K562 (cell line): ENCODE measurements around the gene SORL1-AS1.

Source experiments
- ATAC-seq: fragments of 200-7000 bp; cut with Tn5 transposase; 3 replicates; pipeline ENCODE4 v1.9.1; 2020; ENCODE audit warnings: moderate library complexity
- BruUV-seq: library from RNA; stranded (reverse); fragments of 400-500 nt; replicated peaks from 2 replicates; lab custom pipeline; 2021; lab: Mats Ljungman, UMichigan
- CTCF ChIA-PET: fragments of 300-600 bp; formaldehyde crosslinking; extraction: SDS; loops from one replicate; lab custom pipeline; 2021; ENCODE audit warnings: low intra/inter-chr PET ratio; lab: Yijun Ruan, JAX
- POLR2A ChIA-PET: fragments of 300-600, 350-650 bp; sonication (Branson Sonifier 250); formaldehyde crosslinking; extraction: SDS; loops from one replicate; lab custom pipeline; 2021; ENCODE audit warnings: antibody characterized with exemption, inconsistent platforms; lab: Yijun Ruan, JAX
- DNase-seq, 4 experiments: peaks; one replicate each; pipeline versions ENCODE4 v3.0.0 to v3.0.0-alpha.2; 2011 to 2018; ENCODE audit warnings: low spot score in 3 of 4, mixed read lengths in 3 of 4; ENCODE audit errors: extremely low read depth in 1 of 4
- FAIRE-seq: peaks from 2 replicates; lab custom pipeline; 2011; peaks lifted over from hg19 to GRCh38; lab: Jason Lieb, UNC
- H2AFZ ChIP-seq: 2 replicates; pipeline ENCODE4 v1.6.0; 2011; ENCODE audit warnings: low read depth, low read length, control low read depth, inconsistent platforms
- H3K27ac ChIP-seq: fragments of 200-600 bp; 3 replicates; pipeline ENCODE4 v1.8.0; 2011; ENCODE audit warnings: low read depth, mild to moderate bottlenecking, control low read depth, inconsistent platforms, low read length, moderate library complexity, mixed read lengths; ENCODE audit errors: extremely low read depth
- H3K27me3 ChIP-seq, 2 experiments: fragments of 300-600 bp in 1 of 2; 2 replicates in 1 of 2; 3 replicates in 1 of 2; pipeline versions ENCODE4 v1.6.0 to v1.8.0; 2011; ENCODE audit warnings: inconsistent platforms in 2 of 2, low read length in 2 of 2, mild to moderate bottlenecking in 1 of 2, mixed read lengths in 1 of 2, moderate library complexity in 1 of 2; ENCODE audit not compliant: control insufficient read depth in 2 of 2, insufficient read depth in 2 of 2
- H3K36me3 ChIP-seq: fragments of 300-600 bp; 3 replicates; pipeline ENCODE4 v1.8.0; 2011; ENCODE audit warnings: mild to moderate bottlenecking, low read length, inconsistent platforms; ENCODE audit not compliant: control insufficient read depth, insufficient read depth
- H3K4me1 ChIP-seq, 2 experiments: fragments of 200-600 bp in 1 of 2; replicated peaks in 1 of 2; 2 replicates in 1 of 2; 3 replicates in 1 of 2; pipeline versions ENCODE4 v1.5.1 to v1.8.0; 2011; ENCODE audit warnings: inconsistent platforms in 2 of 2, low read length in 2 of 2, mild to moderate bottlenecking in 1 of 2, mixed read lengths in 1 of 2, moderate library complexity in 1 of 2; ENCODE audit not compliant: control insufficient read depth in 2 of 2, insufficient read depth in 2 of 2
- H3K4me2 ChIP-seq: 2 replicates; pipeline ENCODE4 v1.6.1; 2011; ENCODE audit warnings: low read length, control low read depth, inconsistent platforms, mixed read lengths; ENCODE audit not compliant: insufficient read depth
- H3K4me3 ChIP-seq: fragments of 200-600 bp; sonication (generic), shearing (Covaris generic); 2 replicates; pipeline ENCODE4 v1.5.1; 2016; ENCODE audit warnings: control low read depth, inconsistent platforms
- H3K79me2 ChIP-seq: fragments of 200-600 bp; 3 replicates; pipeline ENCODE4 v1.8.0; 2011; ENCODE audit warnings: low read length, inconsistent platforms; ENCODE audit not compliant: control insufficient read depth, insufficient read depth
- H3K9ac ChIP-seq, 2 experiments: 2 replicates each; pipeline versions ENCODE4 v1.6.0 to v1.6.1; 2011; ENCODE audit warnings: low read depth in 2 of 2, low read length in 2 of 2, control low read depth in 1 of 2, inconsistent platforms in 1 of 2, mild to moderate bottlenecking in 1 of 2, mixed read lengths in 1 of 2; ENCODE audit not compliant: insufficient read depth in 1 of 2
- H3K9me1 ChIP-seq: one replicate; pipeline ENCODE4 v1.6.0; 2011; ENCODE audit warnings: inconsistent platforms, mild to moderate bottlenecking, low read length, moderate library complexity; ENCODE audit not compliant: control insufficient read depth, insufficient read depth
- H3K9me3 ChIP-seq: replicated peaks from 2 replicates; pipeline ENCODE4 v1.5.1; 2011; ENCODE audit warnings: low read depth, low read length, inconsistent platforms; ENCODE audit not compliant: control insufficient read depth, insufficient read depth
- H4K20me1 ChIP-seq: replicated peaks from 2 replicates; pipeline ENCODE4 v1.6.1; 2011; ENCODE audit warnings: low read length, inconsistent platforms, mixed read lengths; ENCODE audit not compliant: control insufficient read depth, insufficient read depth
- BMI1 ChIP-seq: fragments of 150-350 bp; IDR thresholded peaks from 2 replicates; pipeline ENCODE4 v1.6.1; 2014; ENCODE audit warnings: low read length
- CCNT2 ChIP-seq: IDR thresholded peaks from 2 replicates; pipeline ENCODE4 v1.6.1; 2011; ENCODE audit warnings: borderline replicate concordance, low read depth, mild to moderate bottlenecking, moderate library complexity, mixed read lengths, low read length; ENCODE audit not compliant: insufficient read length; ENCODE audit errors: extremely low read depth
- E2F4 ChIP-seq: sonication (generic); formaldehyde crosslinking; IDR thresholded peaks from 2 replicates; pipeline ENCODE4 v1.8.0; 2022; ENCODE audit warnings: mild to moderate bottlenecking, low read depth, missing genetic modification reagents
- FOSL1 ChIP-seq: fragments of 200-800 bp; sonication (Bioruptor generic); conservative IDR thresholded peaks from 2 replicates; pipeline ENCODE4 v1.6.1; 2016; ENCODE audit warnings: missing genetic modification characterization, missing compliant biosample characterization
- PHB2 ChIP-seq: fragments of 450-650 bp; IDR thresholded peaks from 2 replicates; pipeline ENCODE4 v1.6.1; 2017; ENCODE audit warnings: low read depth
- POLR2G ChIP-seq: fragments of 200-400 bp; formaldehyde crosslinking; IDR thresholded peaks from 2 replicates; pipeline ENCODE4 v1.6.1; 2017; ENCODE audit warnings: low read depth, mild to moderate bottlenecking, antibody characterized with exemption, low read length, moderate library complexity
- SIRT6 ChIP-seq: IDR thresholded peaks from one replicate; pipeline ENCODE4 v1.6.1; 2012; ENCODE audit warnings: low read depth, mild to moderate bottlenecking, control low read depth, inconsistent platforms, low read length, moderate library complexity
- ZFP1 ChIP-seq: fragments of 450-650 bp; formaldehyde crosslinking; IDR thresholded peaks from 2 replicates; pipeline ENCODE4 v1.4.0; 2020; ENCODE audit warnings: mild to moderate bottlenecking, mixed read lengths
- ZNF592 ChIP-seq: fragments of 450-650 bp; IDR thresholded peaks from 2 replicates; pipeline ENCODE4 v1.6.1; 2017; ENCODE audit warnings: antibody characterized with exemption, mild to moderate bottlenecking
- WGBS: fragments of 100-300 bp; shearing (Covaris generic); methylation state at CpG from one replicate; pipeline ENCODE4 v1.1.6; 2016; ENCODE audit warnings: low coverage, mixed read lengths; ENCODE audit not compliant: insufficient coverage; ENCODE audit errors: missing lambda C conversion rate; 5-methylcytosine and 5-hydroxymethylcytosine counted together
- in situ Hi-C: fragments of 300-500 bp; cut with MboI; formaldehyde crosslinking; loops from 4 replicates; pipeline ENCODE4 v1.15.0; 2018; ENCODE audit warnings: inconsistent platforms, mixed read lengths
- intact Hi-C: fragments of 100-400 bp; cut with micrococcal nuclease; formaldehyde crosslinking; loops from 2 replicates; pipeline ENCODE4 v1.14.2; 2022

The SORL1-AS1 gene

GRCh38 chr11:121452609-121453150, at the start of gene SORL1-AS1:
TSS of gene SORL1-AS1 (minus strand) at chr11:121452967.
- FAIRE-seq (no peak), DNase-seq (no peak), ATAC-seq (no peak)
- CTCF ChIA-PET, result no interaction called here
- no peaks in the 10 kb centered on the region for H3K36me3 ChIP-seq
- intact Hi-C loops (loop anchor here (10.0 kb wide), 1 partner anchor 142 kb away; no protein-coding TSS in a partner anchor), in situ Hi-C loops (no loop called here)
- no peaks in the 10 kb centered on the region for H3K9me1 ChIP-seq
- no peak within 1 kb of the TSS for H3K4me2 ChIP-seq
- H2AFZ ChIP-seq, result no peak within 1 kb of the TSS
- H3K4me3 ChIP-seq, result peak within 1 kb of the TSS; percentile 13; the same call in 1 of the 2 replicates
- TF ChIP-seq BMI1 (no peak), SIRT6 (no peak), E2F4 (CRISPR knock-in tag) (no peak), POLR2G (no peak)
- POLR2A ChIA-PET, result no interaction called here
- no peaks in the 10 kb centered on the region for H3K9me3 ChIP-seq
- peaks cover 0 to 9% of the 10 kb centered on the region in 2 experiments; a peak in 2 of 5 replicates for H3K4me1 ChIP-seq
- WGBS, result 3% methylated on average over 19 of the region's 21 CpGs
- no peak within 1 kb of the TSS for H3K27ac ChIP-seq
- peaks cover 12 to 36% of the 10 kb centered on the region in 2 experiments; a peak in 4 of 5 replicates for H3K27me3 ChIP-seq
- no peaks in the 10 kb centered on the region for H3K79me2 ChIP-seq
- BruUV-seq, result no TSS peak
- no peak within 1 kb of the TSS for H3K9ac ChIP-seq
- no peaks in the 10 kb centered on the region for H4K20me1 ChIP-seq

- 0% methylated on average over 1 of the region's 1 CpG for WGBS
- FAIRE-seq (no peak), ATAC-seq (no peak), DNase-seq (no peak)
- BruUV-seq, result no TSS peak
- no peak overlapping the region for H2AFZ ChIP-seq
- TF ChIP-seq PHB2 (no peak), FOSL1 (tag) (no peak), ZFP1 (no peak), ZNF592 (no peak), CCNT2 (no peak), BMI1 (no peak)
- intact Hi-C loops, result no loop called here
- no peak overlapping the region for H3K4me3 ChIP-seq
- no peak overlapping the region for H3K4me2 ChIP-seq
- H3K79me2 ChIP-seq, result no peaks in the 10 kb centered on the region
- H3K9me1 ChIP-seq, result no peaks in the 10 kb centered on the region
- ChIA-PET CTCF (no interaction called here), POLR2A (no interaction called here)
- in situ Hi-C loops, result no loop called here
- no peak overlapping the region for H3K27ac ChIP-seq
- H3K9ac ChIP-seq, result no peak overlapping the region
- no peaks in the 10 kb centered on the region for H4K20me1 ChIP-seq
- H3K27me3 ChIP-seq, result no peaks in the 10 kb centered on the region
- no peaks in the 10 kb centered on the region for H3K9me3 ChIP-seq
- H3K36me3 ChIP-seq, result no peaks in the 10 kb centered on the region
- H3K4me1 ChIP-seq, result no peaks in the 10 kb centered on the region
Observed at GRCh38 chr11:121500717-121501116, 48.0 kb upstream of the SORL1-AS1 start.
